Thyroid gland (tissue), 4 donors: ENCODE results near the gene RGL3. TPM values are rescaled to one million over a fixed set of nuclear protein-coding genes. Genes with fewer than 3 reads are reported as not detected.

ENCODE experiments used
- DNase-seq, 2 donors: peaks; one replicate each; pipeline ENCODE4 v3.0.0-alpha.2; 2019
- H3K27ac ChIP-seq, 3 donors: fragments of 200-600 bp; sonication (generic); 1 replicate in 2 of 3; 2 replicates in 1 of 3; pipeline ENCODE4 v1.5.1; 2016 to 2019; ENCODE audit warnings: mild to moderate bottlenecking in 1 of 3, moderate library complexity in 1 of 3
- H3K27me3 ChIP-seq: fragments of 200-600 bp; sonication (generic); one replicate; pipeline ENCODE4 v1.5.1; 2019
- H3K36me3 ChIP-seq, 2 donors: fragments of 200-600 bp; sonication (generic); one replicate each; pipeline ENCODE4 v1.5.1; 2016 to 2019
- H3K4me1 ChIP-seq, 2 donors: fragments of 200-600 bp; sonication (generic); one replicate each; pipeline ENCODE4 v1.5.1; 2017 to 2019
- H3K4me3 ChIP-seq, 3 donors: fragments of 200-600 bp; sonication (generic); replicated peaks in 1 of 3; 1 replicate in 2 of 3; 2 replicates in 1 of 3; pipeline ENCODE4 v1.5.1; 2016; ENCODE audit warnings: mild to moderate bottlenecking in 1 of 3
- H3K9me3 ChIP-seq: fragments of 200-600 bp; sonication (generic); one replicate; pipeline ENCODE4 v1.5.1; 2017
- CTCF ChIP-seq, 6 experiments: fragments of 200-600 bp in 3 of 6; fragments of 450-650 bp in 3 of 6; sonication (generic) in 3 of 6; IDR thresholded peaks; one replicate each; pipeline ENCODE4 v1.5.1; 2016 to 2019; ENCODE audit warnings: antibody characterized with exemption in 6 of 6, mild to moderate bottlenecking in 2 of 6, inconsistent platforms in 1 of 6, moderate library complexity in 1 of 6
- POLR2A ChIP-seq, 2 donors: fragments of 450-650 bp; IDR thresholded peaks; one replicate each; pipeline ENCODE4 v1.6.1; 2017; ENCODE audit warnings: antibody characterized with exemption in 2 of 2, mild to moderate bottlenecking in 2 of 2, moderate library complexity in 1 of 2
- WGBS, 2 donors: methylation state at CpG; one replicate each; pipeline ENCODE4 v1.1.5; 2017; 5-methylcytosine and 5-hydroxymethylcytosine counted together
- intact Hi-C: fragments of 100-400 bp; cut with DNase I; formaldehyde crosslinking; loops from one replicate; pipeline ENCODE4 v1.15.1; 2023
- total RNA-seq, 4 donors: library from RNA; depleted of rRNA; stranded (reverse); fragments of >200 nt; gene quantifications; one replicate each; pipeline ENCODE4 v1.2.3, GENCODE V29; 2016

RGL3 gene
- total RNA-seq, 4 donors from 2014 or later: 63.4 to 136 (median 101) TPM

- no peaks in the 10 kb centered on the region for H3K4me1 ChIP-seq
- peaks cover 47 to 66% of the 10 kb centered on the region in 2 donors for H3K36me3 ChIP-seq
- no peaks in the 10 kb centered on the region for H3K27me3 ChIP-seq
- TF ChIP-seq CTCF (IDR thresholded peaks at IDR 0.05) (no peak), POLR2A (IDR thresholded peaks at IDR 0.05) (no peak)
- DNase-seq: no peak
- no peak overlapping the region for H3K27ac ChIP-seq
- 92 to 96% methylated on average over 21 to 26 of the region's 35 CpGs for WGBS, 2 donors
- no peaks in the 10 kb centered on the region for H3K9me3 ChIP-seq
- intact Hi-C loops: no loop called here
- H3K4me3 ChIP-seq: no peak overlapping the region
Measured at GRCh38 chr19:11447347-11448262, 28.5 kb upstream of the RGL3 start.

GRCh38 chr19:11446652-11447301 is 27.7 kb upstream of the RGL3 start:
- H3K4me1 ChIP-seq: no peaks in the 10 kb centered on the region
- no peak overlapping the region for H3K4me3 ChIP-seq
- H3K27ac ChIP-seq: no peak overlapping the region
- TF ChIP-seq POLR2A (IDR thresholded peaks at IDR 0.05) (no peak), CTCF (IDR thresholded peaks at IDR 0.05) (peak; percentile 29 to 71 (median 63))
- WGBS, 2 donors: 69 to 77% methylated on average over 12 to 18 of the region's 23 CpGs
- H3K9me3 ChIP-seq: no peaks in the 10 kb centered on the region
- DNase-seq: peak; percentile 42 to 43
- peaks cover 51 to 73% of the 10 kb centered on the region in 2 donors for H3K36me3 ChIP-seq
- H3K27me3 ChIP-seq: no peaks in the 10 kb centered on the region
- intact Hi-C loops: no loop called here

GRCh38 chr19:11446271-11446651 is 27.1 kb upstream of the RGL3 start:
- intact Hi-C loops: no loop called here
- no peak overlapping the region for H3K27ac ChIP-seq
- WGBS, 2 donors: 87 to 94% methylated on average over 9 to 12 of the region's 14 CpGs
- H3K36me3 ChIP-seq: peaks cover 57 to 78% of the 10 kb centered on the region in 2 donors
- no peaks in the 10 kb centered on the region for H3K9me3 ChIP-seq
- no peak for TF ChIP-seq CTCF (IDR thresholded peaks at IDR 0.05)
- no peak overlapping the region for H3K4me3 ChIP-seq
- no peak for DNase-seq
- no peaks in the 10 kb centered on the region for H3K27me3 ChIP-seq
- H3K4me1 ChIP-seq: no peaks in the 10 kb centered on the region

- Histone ChIP-seq H3K36me3 (peaks cover 62 to 89% of the 10 kb centered on the region in 2 donors), H3K4me3 (no peak overlapping the region), H3K27me3 (no peaks in the 10 kb centered on the region), H3K9me3 (no peaks in the 10 kb centered on the region), H3K4me1 (no peaks in the 10 kb centered on the region), H3K27ac (no peak overlapping the region)
- intact Hi-C loops: loop anchor here (2.0 kb wide), 1 partner anchor 150 kb away; no protein-coding TSS in a partner anchor
- WGBS, 2 donors: 93 to 94% methylated on average over 8 to 11 of the region's 13 CpGs
- no peak for DNase-seq
- TF ChIP-seq CTCF (IDR thresholded peaks at IDR 0.05) (no peak), POLR2A (IDR thresholded peaks at IDR 0.05) (no peak)
Measured at GRCh38 chr19:11445141-11445540, 26.0 kb upstream of the RGL3 start.

GRCh38 chr19:11444059-11444458 is 24.9 kb upstream of the RGL3 start:
- H3K9me3 ChIP-seq: no peaks in the 10 kb centered on the region
- intact Hi-C loops: loop anchor here (2.0 kb wide), 1 partner anchor 149 kb away; no protein-coding TSS in a partner anchor
- H3K27ac ChIP-seq: no peak overlapping the region
- H3K4me1 ChIP-seq: no peaks in the 10 kb centered on the region
- H3K4me3 ChIP-seq: no peak overlapping the region
- WGBS, 2 donors: 76 to 86% methylated on average over 4 to 5 of the region's 5 CpGs
- TF ChIP-seq POLR2A (IDR thresholded peaks at IDR 0.05): no peak
- TF ChIP-seq CTCF (IDR thresholded peaks at IDR 0.05): no peak
- H3K27me3 ChIP-seq: no peaks in the 10 kb centered on the region
- H3K36me3 ChIP-seq: peaks cover 56 to 86% of the 10 kb centered on the region in 2 donors
- no peak for DNase-seq
